Fibroblast of lung (primary cell): ENCODE results near the gene SMIM38.

Experiments used
- CTCF ChIP-seq, 2 donors: IDR thresholded peaks in 1 of 2; conservative IDR thresholded peaks in 1 of 2; 1 replicate in 1 of 2; 2 replicates in 1 of 2; pipeline ENCODE4 v1.5.1; 2011 to 2012; ENCODE audit warnings: low read length in 2 of 2, control low read depth in 1 of 2, inconsistent platforms in 1 of 2, low read depth in 1 of 2, mild to moderate bottlenecking in 1 of 2
- EZH2 ChIP-seq: IDR thresholded peaks from 2 replicates; pipeline ENCODE4 v1.5.1; 2012; ENCODE audit warnings: low read length, control low read depth, mild to moderate bottlenecking; ENCODE audit errors: missing control alignments

DNA sequence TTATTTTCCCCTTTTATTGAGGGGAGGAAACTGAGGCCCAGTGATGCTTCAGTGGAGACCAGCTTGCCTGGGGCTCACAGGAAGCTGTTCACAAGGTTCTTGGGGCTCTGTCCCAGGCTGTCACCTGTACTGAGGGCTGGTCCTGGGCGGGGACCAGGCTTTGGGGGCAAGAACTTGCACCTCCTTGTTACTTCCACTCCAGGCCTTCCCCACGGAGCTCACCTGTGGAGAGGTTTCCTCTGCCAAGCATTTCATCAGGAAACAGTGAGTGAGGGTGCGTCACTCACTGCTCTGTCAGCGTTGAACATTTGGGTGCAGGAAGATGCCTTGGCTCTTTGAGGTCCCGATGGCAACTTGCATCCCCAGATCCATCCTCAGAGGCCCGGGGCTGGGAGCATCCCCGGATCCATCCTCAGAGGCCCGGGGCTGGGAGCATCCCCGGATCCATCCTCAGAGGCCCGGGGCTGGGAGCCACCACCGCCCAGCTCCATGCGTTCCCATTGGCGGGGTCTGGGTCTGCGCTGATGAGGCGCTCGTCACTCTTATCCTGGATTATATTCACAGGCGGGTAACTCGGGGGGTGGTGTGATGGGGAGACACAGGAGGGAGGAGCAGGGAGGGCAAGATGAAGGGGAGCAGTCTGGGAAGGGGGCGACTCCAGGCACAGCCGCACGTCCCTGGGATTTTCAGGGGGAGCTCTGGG, 1.4 kb upstream of the SMIM38 start:
- TF ChIP-seq CTCF (conservative IDR thresholded peaks at IDR 0.05 in 1 of 2, IDR thresholded peaks at IDR 0.05 in 1 of 2; ENCODE audit: low read depth in 1 of 2, low read length in 2 of 2) (no peak), EZH2 (no peak)
